ENCODE results near the gene CAMTA1.

Gene CAMTA1

GRCh38 chr1:7248549-7249199, 463.4 kb downstream of the CAMTA1 start:
- DNase-seq, result no peak

GRCh38 chr1:7249516-7249915, 464.3 kb downstream of the CAMTA1 start:
- DNase-seq, result no peak

GRCh38 chr1:7250176-7250575, 464.9 kb downstream of the CAMTA1 start:
- no peak for DNase-seq

GRCh38 chr1:7250597-7251453, 465.6 kb downstream of the CAMTA1 start:
- no peak for DNase-seq

GRCh38 chr1:7251454-7251800, 466.2 kb downstream of the CAMTA1 start:
- DNase-seq, result no peak

- DNase-seq, result no peak
Observed at GRCh38 chr1:7252411-7253117, 467.3 kb downstream of the CAMTA1 start.

GRCh38 chr1:7253118-7253480, 467.8 kb downstream of the CAMTA1 start:
- no peak for DNase-seq

GRCh38 chr1:7253988-7254587, 468.8 kb downstream of the CAMTA1 start:
- DNase-seq, result no peak

- DNase-seq, result no peak
Observed at GRCh38 chr1:7255303-7256058, 470.2 kb downstream of the CAMTA1 start.

GRCh38 chr1:7256526-7256925, 471.3 kb downstream of the CAMTA1 start:
- no peak for DNase-seq

GRCh38 chr1:7257225-7257624, 472.0 kb downstream of the CAMTA1 start:
- DNase-seq, result no peak

GRCh38 chr1:7258589-7259135, 473.4 kb downstream of the CAMTA1 start:
- no peak for DNase-seq

GRCh38 chr1:7259955-7260354, 474.7 kb downstream of the CAMTA1 start:
- DNase-seq, result no peak

GRCh38 chr1:7261490-7261889, 476.2 kb downstream of the CAMTA1 start:
- DNase-seq, result no peak

GRCh38 chr1:7262611-7263010, 477.4 kb downstream of the CAMTA1 start:
- DNase-seq, result no peak

GRCh38 chr1:7263021-7263960, 478.0 kb downstream of the CAMTA1 start:
- no peak for DNase-seq

GRCh38 chr1:7264101-7264500, 478.8 kb downstream of the CAMTA1 start:
- no peak for DNase-seq

GRCh38 chr1:7265771-7266371, 480.6 kb downstream of the CAMTA1 start:
- no peak for DNase-seq

GRCh38 chr1:7266561-7266960, 481.3 kb downstream of the CAMTA1 start:
- no peak for DNase-seq

- DNase-seq, result no peak
Observed at GRCh38 chr1:7267493-7267892, 482.2 kb downstream of the CAMTA1 start.

- no peak for DNase-seq
Observed at GRCh38 chr1:7268983-7269382, 483.7 kb downstream of the CAMTA1 start.

Measured in activated CD8-positive, alpha-beta memory T cell treated with anti-CD3 and anti-CD28 coated beads for 24 hours (primary cell).